IMR-90 (cell line): ENCODE data around the gene PALS2. TPM values are rescaled to one million over a fixed set of nuclear protein-coding genes. Genes with fewer than 3 reads are reported as not detected.

Source experiments
- ATAC-seq: fragments of 200-7000 bp; cut with Tn5 transposase; 2 replicates; pipeline ENCODE4 v1.9.1; 2020; ENCODE audit warnings: low read depth, mild to moderate bottlenecking, moderate library complexity
- BruUV-seq: library from RNA; stranded (reverse); fragments of 400-500 nt; replicated peaks from 2 replicates; lab custom pipeline; 2021; lab: Mats Ljungman, UMichigan
- CTCF ChIA-PET: fragments of 300-600 bp; formaldehyde crosslinking; extraction: SDS; loops from one replicate; lab custom pipeline; 2021; ENCODE audit warnings: antibody characterized with exemption; lab: Yijun Ruan, JAX
- POLR2A ChIA-PET: fragments of 300-600 bp; sonication (Branson Sonifier 250); formaldehyde crosslinking; loops from one replicate; lab custom pipeline; 2022; ENCODE audit warnings: antibody characterized with exemption; ENCODE audit not compliant: unreplicated experiment; lab: Charles Lee
- DNase-seq: peaks from one replicate; pipeline ENCODE4 v3.0.0; 2013
- H2AFZ ChIP-seq: replicated peaks from 2 replicates; pipeline ENCODE3; 2013; ENCODE audit warnings: low read length, mild to moderate bottlenecking; ENCODE audit not compliant: poor library complexity
- H2AK5ac ChIP-seq: 2 replicates; pipeline ENCODE4 v1.6.1; 2013; ENCODE audit warnings: low read depth, low read length, inconsistent platforms
- H2AK9ac ChIP-seq: replicated peaks from 2 replicates; pipeline ENCODE3; 2013; ENCODE audit warnings: mild to moderate bottlenecking, low read depth, low read length, moderate library complexity; ENCODE audit not compliant: poor library complexity
- H2BK120ac ChIP-seq: 2 replicates; pipeline ENCODE4 v1.6.1; 2013; ENCODE audit warnings: low read depth, low read length, inconsistent platforms
- H2BK15ac ChIP-seq: 3 replicates; pipeline ENCODE4 v1.6.1; 2013; ENCODE audit warnings: low read depth, low read length, inconsistent platforms
- H2BK20ac ChIP-seq: 2 replicates; pipeline ENCODE4 v1.6.1; 2013; ENCODE audit warnings: low read depth, mild to moderate bottlenecking, inconsistent platforms, low read length, moderate library complexity
- H2BK5ac ChIP-seq: 2 replicates; pipeline ENCODE4 v1.6.1; 2013; ENCODE audit warnings: mild to moderate bottlenecking, low read depth, low read length, inconsistent platforms; ENCODE audit not compliant: poor library complexity, severe bottlenecking
- H3K14ac ChIP-seq: replicated peaks from 2 replicates; pipeline ENCODE4 v1.6.1; 2013; ENCODE audit warnings: low read depth, low read length, inconsistent platforms
- H3K18ac ChIP-seq: 2 replicates; pipeline ENCODE4 v1.6.1; 2013; ENCODE audit warnings: low read depth, low read length, control low read depth
- H3K23ac ChIP-seq: 2 replicates; pipeline ENCODE4 v1.6.1; 2013; ENCODE audit warnings: low read depth, low read length, inconsistent platforms
- H3K27ac ChIP-seq: 2 replicates; pipeline ENCODE4 v1.5.1; 2013; ENCODE audit warnings: mild to moderate bottlenecking, control low read depth, low read length; ENCODE audit not compliant: insufficient read depth
- H3K27me3 ChIP-seq: 2 replicates; pipeline ENCODE4 v1.6.1; 2013; ENCODE audit warnings: low read length; ENCODE audit not compliant: control insufficient read depth, insufficient read depth
- H3K36me3 ChIP-seq: 2 replicates; pipeline ENCODE4 v1.6.1; 2013; ENCODE audit warnings: low read length, mixed read lengths; ENCODE audit not compliant: control insufficient read depth, insufficient read depth
- H3K4ac ChIP-seq: 2 replicates; pipeline ENCODE4 v1.6.1; 2013; ENCODE audit warnings: low read depth, low read length, inconsistent platforms
- H3K4me1 ChIP-seq: 2 replicates; pipeline ENCODE4 v1.6.1; 2013; ENCODE audit warnings: low read length, mixed read lengths; ENCODE audit not compliant: control insufficient read depth, insufficient read depth
- H3K4me2 ChIP-seq: 2 replicates; pipeline ENCODE4 v1.6.1; 2013; ENCODE audit warnings: low read depth, mild to moderate bottlenecking, control low read depth, low read length, moderate library complexity
- H3K4me3 ChIP-seq: 2 replicates; pipeline ENCODE4 v1.5.1; 2013; ENCODE audit warnings: low read depth, mild to moderate bottlenecking, control low read depth, low read length, moderate library complexity; ENCODE audit not compliant: insufficient read depth
- H3K56ac ChIP-seq: 2 replicates; pipeline ENCODE4 v1.6.1; 2013; ENCODE audit warnings: low read length, inconsistent platforms; ENCODE audit not compliant: insufficient read depth; ENCODE audit errors: extremely low read depth
- H3K79me1 ChIP-seq, 2 experiments: 2 replicates each; pipeline ENCODE4 v1.6.1; 2013; ENCODE audit warnings: low read length in 2 of 2, inconsistent platforms in 1 of 2, low read depth in 1 of 2
- H3K9ac ChIP-seq: 2 replicates; pipeline ENCODE4 v1.6.1; 2013; ENCODE audit warnings: low read depth, low read length, control low read depth
- H3K9me1 ChIP-seq: 2 replicates; pipeline ENCODE4 v1.6.1; 2013; ENCODE audit warnings: low read length, inconsistent platforms; ENCODE audit not compliant: insufficient read depth
- H3K9me3 ChIP-seq: 2 replicates; pipeline ENCODE4 v1.6.1; 2013; ENCODE audit warnings: low read length; ENCODE audit not compliant: control insufficient read depth, insufficient read depth
- H4K20me1 ChIP-seq: 2 replicates; pipeline ENCODE4 v1.6.1; 2013; ENCODE audit warnings: low read length, inconsistent platforms; ENCODE audit not compliant: insufficient read depth
- H4K5ac ChIP-seq: 2 replicates; pipeline ENCODE4 v1.6.1; 2013; ENCODE audit warnings: mild to moderate bottlenecking, low read depth, low read length, control low read depth
- H4K8ac ChIP-seq, 2 experiments: 2 replicates each; pipeline ENCODE4 v1.6.1; 2013; ENCODE audit warnings: low read depth in 2 of 2, low read length in 2 of 2, control low read depth in 1 of 2, inconsistent platforms in 1 of 2
- H4K91ac ChIP-seq: 2 replicates; pipeline ENCODE4 v1.6.1; 2013; ENCODE audit warnings: low read depth, low read length, inconsistent platforms; ENCODE audit not compliant: insufficient read depth
- CTCF ChIP-seq: conservative IDR thresholded peaks from 2 replicates; pipeline ENCODE4 v1.5.1; 2012; ENCODE audit warnings: mild to moderate bottlenecking, low read depth, low read length, improper control_type of control experiment
- SMC3 ChIP-seq: fragments of 150-350 bp; IDR thresholded peaks from 2 replicates; pipeline ENCODE4 v1.6.1; 2016; ENCODE audit warnings: low read depth, mild to moderate bottlenecking, antibody characterized with exemption, low read length, moderate library complexity
- WGBS, 2 experiments: methylation state at CpG; one replicate each; pipeline versions ENCODE4 v1.1.5 to v1.1.7; 2013; ENCODE audit warnings: missing lambda C conversion rate in 2 of 2; ENCODE audit not compliant: insufficient read length in 1 of 2; ENCODE audit errors: extremely low coverage in 2 of 2; 5-methylcytosine and 5-hydroxymethylcytosine counted together
- dilution Hi-C: fragments of 300-500 bp; cut with HindIII; formaldehyde crosslinking; loops from one replicate; pipeline ENCODE4 v1.14.3; 2018; ENCODE audit warnings: low sequenced_read_pairs; ENCODE audit not compliant: unreplicated experiment
- in situ Hi-C: fragments of 300-500 bp; cut with MboI; formaldehyde crosslinking; loops from 3 replicates; pipeline ENCODE4 v1.14.3; 2019; ENCODE audit warnings: low sequenced_read_pairs, inconsistent platforms, mixed read lengths
- intact Hi-C: fragments of 100-400 bp; cut with micrococcal nuclease; formaldehyde crosslinking; loops from 2 replicates; pipeline ENCODE4 v1.10.0; 2022
- polyA plus RNA-seq, 3 experiments: library from polyadenylated mRNA; depleted of rRNA; stranded (reverse); fragments of >200 nt; gene quantifications; 2 replicates each; pipeline ENCODE4 v1.2.3, GENCODE V29; 2012; ENCODE audit warnings: low replicate concordance in 1 of 3
- total RNA-seq: library from RNA; depleted of rRNA; stranded (reverse); fragments of >200 nt; gene quantifications from 2 replicates; pipeline ENCODE4 v1.2.3, GENCODE V29; 2012

Gene PALS2
- total and polyA plus RNA-seq, 2 of the 4 experiments (the other 2 are of a cell fraction), result 8.8 to 15.4 TPM

DNA sequence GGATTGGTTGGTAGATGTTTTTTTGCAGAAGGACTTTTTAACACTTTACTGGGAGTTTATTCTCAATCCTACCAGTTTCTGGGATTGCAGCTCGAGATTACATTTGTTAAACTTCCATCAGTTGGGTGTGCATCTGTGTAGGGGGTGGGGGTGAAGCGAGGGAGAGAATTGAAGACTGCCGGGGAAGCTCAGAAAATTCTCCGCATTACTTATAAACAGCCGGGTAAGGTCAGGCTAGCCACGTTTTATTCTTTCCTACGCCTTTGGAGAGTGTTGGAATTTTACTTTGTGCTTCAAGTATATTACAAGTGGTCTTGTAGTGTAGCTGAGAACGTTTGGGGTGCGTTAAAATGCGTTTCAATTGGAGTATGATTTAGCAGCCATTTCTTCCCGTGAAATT is 1.1 kb downstream of the PALS2 start (continued):
- TF ChIP-seq SMC3, result no peak

DNA sequence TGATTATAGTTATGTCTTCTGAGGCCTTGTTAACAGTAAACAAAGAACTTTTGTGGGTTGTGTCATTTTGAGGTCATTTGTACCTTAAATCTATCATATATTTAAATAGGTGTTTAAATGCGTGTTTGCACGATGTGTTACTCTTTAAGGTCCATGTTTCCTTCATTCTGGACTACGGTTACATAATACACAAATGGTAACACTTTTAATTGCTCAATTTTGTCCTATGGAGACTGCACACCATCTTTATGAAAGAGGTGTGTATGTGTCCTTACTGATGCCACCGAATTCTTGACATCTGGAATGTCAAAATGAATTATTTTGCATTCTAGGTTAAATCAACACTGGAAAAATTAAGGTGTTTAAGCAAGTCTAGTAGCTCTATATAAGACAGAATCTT is 1.7 kb downstream of the PALS2 start:
- no peak overlapping the region for H2BK120ac ChIP-seq
- H3K36me3 ChIP-seq, result no peaks in the 10 kb centered on the region
- no peak overlapping the region for H3K18ac ChIP-seq
- H3K23ac ChIP-seq, result peak overlapping the region; percentile 61; the same call in 1 of the 2 replicates
- no peak for ATAC-seq
- no peak overlapping the region for H4K5ac ChIP-seq
- ChIA-PET CTCF (interaction anchor here (1.0 to 2.3 kb wide), 3 partner anchors 19 to 712 kb away, joined by 3 to 5 read pairs (median 5); no protein-coding TSS in a partner anchor), POLR2A (interaction anchor here (0.6 kb wide), 1 partner anchor 152 kb away, joined by 4 read pairs; no protein-coding TSS in a partner anchor)
- peaks cover 10 to 25% of the 10 kb centered on the region in 2 experiments; a peak in 3 of 4 replicates for H3K79me1 ChIP-seq
- H2BK5ac ChIP-seq, result no peak overlapping the region
- BruUV-seq, result no TSS peak
- no peak overlapping the region for H4K8ac ChIP-seq
- peak overlapping the region; percentile 98 for H3K4me2 ChIP-seq
- H3K9me3 ChIP-seq, result no peaks in the 10 kb centered on the region
- in situ Hi-C loops, result loop anchor here (10.0 kb wide), 2 partner anchors 90 to 530 kb away; no protein-coding TSS in a partner anchor
- peak overlapping the region; percentile 79; the same call in 1 of the 2 replicates for H3K9ac ChIP-seq
- no peak overlapping the region for H3K4ac ChIP-seq
- peak overlapping the region; percentile 98; the same call in 1 of the 2 replicates for H3K4me3 ChIP-seq
- DNase-seq, result no peak
- no peak overlapping the region for H3K56ac ChIP-seq
- H2BK15ac ChIP-seq, result no peak overlapping the region
- intact Hi-C loops, result loop anchor here (1.0 to 10.0 kb wide), 5 partner anchors 173 to 860 kb away; partner anchors contain the start of genes GSDME, OSBPL3 and STK31
- no CpG with 5 or more reads among the region's 4 CpGs for WGBS, 2 experiments
- 0 out of 2 replicates have a peak, but pooled peaks cover 2% of the 10 kb centered on the region for H3K4me1 ChIP-seq
- no peaks in the 10 kb centered on the region for H4K20me1 ChIP-seq
- H2BK20ac ChIP-seq, result no peak overlapping the region
- H2AK9ac ChIP-seq, result no peak overlapping the region
- H3K14ac ChIP-seq, result no peak overlapping the region
- no peak overlapping the region for H2AK5ac ChIP-seq
- no peak overlapping the region for H4K91ac ChIP-seq
- dilution Hi-C loops, result no loop called here
- no peaks in the 10 kb centered on the region for H3K9me1 ChIP-seq
- TF ChIP-seq CTCF, result no peak
- H2AFZ ChIP-seq, result no peak overlapping the region
- H3K27ac ChIP-seq, result no peak overlapping the region
- H3K27me3 ChIP-seq, result peaks cover 17% of the 10 kb centered on the region
